Spleen (tissue), 7 donors: Measurements from ENCODE around the gene SHKBP1.

Experiments used
- POLR2A ChIP-seq, 3 donors: fragments of 450-650 bp; IDR thresholded peaks; one replicate each; pipeline ENCODE4 v1.5.1; 2017; ENCODE audit warnings: antibody characterized with exemption in 3 of 3, mild to moderate bottlenecking in 1 of 3
- TF ChIP-seq, protein P1 (sequence below), 11 experiments: fragments of 200-600 bp in 7 of 11; fragments of 450-650 bp in 4 of 11; sonication (generic) in 4 of 11; IDR thresholded peaks in 8 of 11; conservative IDR thresholded peaks in 3 of 11; 1 replicate in 7 of 11; 2 replicates in 4 of 11; pipeline versions ENCODE4 v1.4.0 to v1.8.0; 2016 to 2021; ENCODE audit warnings: antibody characterized with exemption in 11 of 11, inconsistent platforms in 4 of 11, mild to moderate bottlenecking in 1 of 11
- donor health status: DM: no; HTN: no; CAD: no; lungs with moderate emphysema.
- donor health status: DM: no; HTN: no; CAD: no.
- donor health status: DM: no; HTN: no; CAD: no.

DNA sequence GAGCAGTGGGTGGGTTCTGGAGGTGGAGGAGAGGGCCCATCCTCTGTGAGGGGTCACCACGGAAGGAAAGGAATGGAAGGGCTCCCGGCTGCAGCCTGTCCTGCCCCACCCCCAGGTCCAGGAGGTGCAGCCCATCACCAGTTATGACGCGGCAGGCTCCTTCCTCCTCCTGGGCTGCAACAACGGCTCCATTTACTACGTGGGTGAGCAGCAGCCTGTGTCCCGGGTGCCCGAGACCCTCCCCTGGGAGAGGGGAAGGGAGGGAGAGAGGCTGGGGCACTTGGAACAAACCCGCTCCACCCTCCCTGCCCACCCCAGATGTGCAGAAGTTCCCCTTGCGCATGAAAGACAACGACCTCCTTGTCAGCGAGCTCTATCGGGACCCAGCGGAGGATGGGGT, 6.6 kb downstream of the SHKBP1 start:
- TF ChIP-seq, protein P1, sequence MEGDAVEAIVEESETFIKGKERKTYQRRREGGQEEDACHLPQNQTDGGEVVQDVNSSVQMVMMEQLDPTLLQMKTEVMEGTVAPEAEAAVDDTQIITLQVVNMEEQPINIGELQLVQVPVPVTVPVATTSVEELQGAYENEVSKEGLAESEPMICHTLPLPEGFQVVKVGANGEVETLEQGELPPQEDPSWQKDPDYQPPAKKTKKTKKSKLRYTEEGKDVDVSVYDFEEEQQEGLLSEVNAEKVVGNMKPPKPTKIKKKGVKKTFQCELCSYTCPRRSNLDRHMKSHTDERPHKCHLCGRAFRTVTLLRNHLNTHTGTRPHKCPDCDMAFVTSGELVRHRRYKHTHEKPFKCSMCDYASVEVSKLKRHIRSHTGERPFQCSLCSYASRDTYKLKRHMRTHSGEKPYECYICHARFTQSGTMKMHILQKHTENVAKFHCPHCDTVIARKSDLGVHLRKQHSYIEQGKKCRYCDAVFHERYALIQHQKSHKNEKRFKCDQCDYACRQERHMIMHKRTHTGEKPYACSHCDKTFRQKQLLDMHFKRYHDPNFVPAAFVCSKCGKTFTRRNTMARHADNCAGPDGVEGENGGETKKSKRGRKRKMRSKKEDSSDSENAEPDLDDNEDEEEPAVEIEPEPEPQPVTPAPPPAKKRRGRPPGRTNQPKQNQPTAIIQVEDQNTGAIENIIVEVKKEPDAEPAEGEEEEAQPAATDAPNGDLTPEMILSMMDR (IDR thresholded peaks at IDR 0.05 in 8 of 11, conservative IDR thresholded peaks at IDR 0.05 in 3 of 11) = no peak
- TF ChIP-seq POLR2A (IDR thresholded peaks at IDR 0.05) = no peak
